SK-N-SH treated with all-trans-retinoic acid at 6 μM for 48 hours (cell line): ENCODE results near the gene C20orf144.

Experiments
- OSR1 ChIP-seq: fragments of 250-450 bp; sonication (Bioruptor Pico); IDR thresholded peaks from 2 replicates; pipeline ENCODE4 v1.8.0; 2022; ENCODE audit warnings: moderate library complexity, mild to moderate bottlenecking, inconsistent platforms
- ZNF565 ChIP-seq: fragments of 450-650 bp; formaldehyde crosslinking; conservative IDR thresholded peaks from 2 replicates; pipeline ENCODE4 v1.5.0; 2020; ENCODE audit warnings: low read depth, mild to moderate bottlenecking, moderate library complexity
- TF ChIP-seq, protein P1 (sequence below): fragments of 250-450 bp; sonication (Bioruptor Pico); IDR thresholded peaks from 2 replicates; pipeline ENCODE4 v1.5.1; 2020; ENCODE audit warnings: low read depth, mild to moderate bottlenecking, moderate library complexity
- TF ChIP-seq, protein P2 (sequence below): fragments of 250-450 bp; sonication (Bioruptor Pico); IDR thresholded peaks from 2 replicates; pipeline ENCODE4 v1.8.0; 2021; ENCODE audit warnings: low read depth, mild to moderate bottlenecking, moderate library complexity, borderline replicate concordance

DNA sequence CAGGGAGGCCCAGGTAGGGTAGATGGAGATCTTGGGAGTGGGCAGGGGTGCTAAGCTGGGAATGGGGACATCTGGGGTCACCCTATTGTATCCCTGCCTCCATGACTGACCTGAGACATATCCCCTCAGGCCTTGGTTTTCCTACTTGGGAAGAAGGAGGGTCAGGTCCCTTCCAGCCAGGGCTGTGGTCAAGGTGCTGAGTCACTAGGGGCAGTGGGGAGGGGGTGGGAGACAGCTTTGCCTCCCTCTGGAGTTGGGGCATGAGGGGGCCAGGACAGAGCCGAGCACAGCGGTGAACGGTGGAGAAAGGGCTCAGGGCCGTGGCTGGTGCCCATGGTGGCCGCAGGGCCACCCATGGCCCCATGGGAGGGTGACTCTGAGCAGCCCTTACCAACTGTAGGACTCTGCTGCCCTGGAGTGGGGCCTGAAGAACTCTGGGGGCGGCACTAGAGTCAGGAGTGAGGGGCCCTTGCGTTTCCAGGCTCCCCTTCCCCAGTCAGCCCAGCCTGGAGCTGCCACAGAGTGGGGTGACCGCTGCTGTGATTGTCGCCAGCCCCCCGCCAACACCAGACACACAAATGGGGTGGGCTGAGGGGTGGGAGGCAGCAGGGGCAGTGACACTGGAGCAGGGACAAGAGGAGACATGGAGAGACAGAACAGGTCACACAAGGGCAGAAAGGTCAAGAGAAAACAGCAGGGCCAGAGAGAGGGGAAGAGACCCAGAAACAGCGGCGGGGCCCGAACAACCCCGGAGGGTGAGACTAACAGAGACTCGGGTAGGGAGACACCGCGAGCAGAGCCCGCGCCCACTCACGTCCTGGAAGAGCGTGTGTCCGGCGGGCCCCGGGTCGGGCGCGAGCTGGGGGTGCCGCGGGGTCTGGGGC is 11.5 kb downstream of the C20orf144 start:
- TF ChIP-seq ZNF565 (CRISPR knock-in tag) (no peak), OSR1 (CRISPR knock-in tag) (no peak)
- TF ChIP-seq, protein P1, sequence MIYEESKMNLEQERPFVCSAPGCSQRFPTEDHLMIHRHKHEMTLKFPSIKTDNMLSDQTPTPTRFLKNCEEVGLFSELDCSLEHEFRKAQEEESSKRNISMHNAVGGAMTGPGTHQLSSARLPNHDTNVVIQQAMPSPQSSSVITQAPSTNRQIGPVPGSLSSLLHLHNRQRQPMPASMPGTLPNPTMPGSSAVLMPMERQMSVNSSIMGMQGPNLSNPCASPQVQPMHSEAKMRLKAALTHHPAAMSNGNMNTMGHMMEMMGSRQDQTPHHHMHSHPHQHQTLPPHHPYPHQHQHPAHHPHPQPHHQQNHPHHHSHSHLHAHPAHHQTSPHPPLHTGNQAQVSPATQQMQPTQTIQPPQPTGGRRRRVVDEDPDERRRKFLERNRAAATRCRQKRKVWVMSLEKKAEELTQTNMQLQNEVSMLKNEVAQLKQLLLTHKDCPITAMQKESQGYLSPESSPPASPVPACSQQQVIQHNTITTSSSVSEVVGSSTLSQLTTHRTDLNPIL (CRISPR knock-in tag), result no peak
- TF ChIP-seq, protein P2, sequence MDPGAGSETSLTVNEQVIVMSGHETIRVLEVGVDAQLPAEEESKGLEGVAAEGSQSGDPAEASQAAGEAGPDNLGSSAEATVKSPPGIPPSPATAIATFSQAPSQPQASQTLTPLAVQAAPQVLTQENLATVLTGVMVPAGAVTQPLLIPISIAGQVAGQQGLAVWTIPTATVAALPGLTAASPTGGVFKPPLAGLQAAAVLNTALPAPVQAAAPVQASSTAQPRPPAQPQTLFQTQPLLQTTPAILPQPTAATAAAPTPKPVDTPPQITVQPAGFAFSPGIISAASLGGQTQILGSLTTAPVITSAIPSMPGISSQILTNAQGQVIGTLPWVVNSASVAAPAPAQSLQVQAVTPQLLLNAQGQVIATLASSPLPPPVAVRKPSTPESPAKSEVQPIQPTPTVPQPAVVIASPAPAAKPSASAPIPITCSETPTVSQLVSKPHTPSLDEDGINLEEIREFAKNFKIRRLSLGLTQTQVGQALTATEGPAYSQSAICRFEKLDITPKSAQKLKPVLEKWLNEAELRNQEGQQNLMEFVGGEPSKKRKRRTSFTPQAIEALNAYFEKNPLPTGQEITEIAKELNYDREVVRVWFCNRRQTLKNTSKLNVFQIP (CRISPR knock-in tag), result no peak
